HUES64 (cell line): ENCODE data around the gene GBA2.

Experiments
- H3K27ac ChIP-seq: 2 replicates; pipeline ENCODE4 v1.7.0; 2013; ENCODE audit warnings: low read depth, low read length, inconsistent platforms
- H3K27me3 ChIP-seq: 2 replicates; pipeline ENCODE4 v1.6.1; 2013; ENCODE audit warnings: mild to moderate bottlenecking, low read length; ENCODE audit not compliant: insufficient read depth
- H3K36me3 ChIP-seq: 2 replicates; pipeline ENCODE4 v1.6.1; 2013; ENCODE audit warnings: mild to moderate bottlenecking, low read length; ENCODE audit not compliant: insufficient read depth
- H3K4me1 ChIP-seq: 2 replicates; pipeline ENCODE4 v1.6.1; 2013; ENCODE audit warnings: mild to moderate bottlenecking, low read length, moderate library complexity; ENCODE audit not compliant: insufficient read depth
- H3K4me3 ChIP-seq: 2 replicates; pipeline ENCODE4 v1.5.1; 2013; ENCODE audit warnings: mild to moderate bottlenecking, low read length, moderate library complexity
- H3K9ac ChIP-seq: 2 replicates; pipeline ENCODE4 v1.6.1; 2013; ENCODE audit warnings: mild to moderate bottlenecking, low read depth, low read length
- H3K9me3 ChIP-seq: 2 replicates; pipeline ENCODE4 v1.6.1; 2013; ENCODE audit warnings: low read depth, low read length; ENCODE audit not compliant: insufficient read depth
- WGBS: fragments of 150-250, 120-280 bp; methylation state at CpG from one replicate; pipeline ENCODE4 v1.1.7; 2013; ENCODE audit warnings: missing lambda C conversion rate; 5-methylcytosine and 5-hydroxymethylcytosine counted together

Gene GBA2

GRCh38 chr9:35783418-35783817 lies 34.4 kb upstream of the GBA2 start:
- Histone ChIP-seq H3K4me3 (no peak overlapping the region), H3K36me3 (peaks cover 6% of the 10 kb centered on the region; the same call in 1 of the 2 replicates), H3K4me1 (no peaks in the 10 kb centered on the region), H3K27me3 (no peaks in the 10 kb centered on the region), H3K9me3 (no peaks in the 10 kb centered on the region), H3K27ac (no peak overlapping the region), H3K9ac (no peak overlapping the region)

- H3K27me3 ChIP-seq = no peaks in the 10 kb centered on the region
- no CpG with 5 or more reads among the region's 2 CpGs for WGBS
- no peaks in the 10 kb centered on the region for H3K9me3 ChIP-seq
Measured at GRCh38 chr9:35781066-35781465, 32.0 kb upstream of the GBA2 start.

GRCh38 chr9:35778496-35778895 lies 29.5 kb upstream of the GBA2 start:
- 86% methylated on average over 3 of the region's 3 CpGs for WGBS
- no peaks in the 10 kb centered on the region for H3K9me3 ChIP-seq

More at GRCh38 chr9:35781066-35781465, 32.0 kb upstream of the GBA2 start:
- H3K4me1 ChIP-seq = 0 out of 2 replicates have a peak, but pooled peaks cover 2% of the 10 kb centered on the region
- H3K36me3 ChIP-seq = peaks cover 3% of the 10 kb centered on the region; the same call in 1 of the 2 replicates
- H3K9ac ChIP-seq = no peak overlapping the region
- no peak overlapping the region for H3K4me3 ChIP-seq
- no peak overlapping the region for H3K27ac ChIP-seq

GRCh38 chr9:35776018-35776417 lies 27.0 kb upstream of the GBA2 start:
- WGBS = 82% methylated on average over 4 of the region's 4 CpGs
- H3K27ac ChIP-seq = no peak overlapping the region
- H3K36me3 ChIP-seq = no peaks in the 10 kb centered on the region
- peaks cover 16% of the 10 kb centered on the region for H3K4me1 ChIP-seq
- no peaks in the 10 kb centered on the region for H3K9me3 ChIP-seq
- no peaks in the 10 kb centered on the region for H3K27me3 ChIP-seq
- H3K9ac ChIP-seq = no peak overlapping the region
- H3K4me3 ChIP-seq = no peak overlapping the region

More at GRCh38 chr9:35778496-35778895, 29.5 kb upstream of the GBA2 start:
- no peak overlapping the region for H3K27ac ChIP-seq
- no peak overlapping the region for H3K9ac ChIP-seq
- no peak overlapping the region for H3K4me3 ChIP-seq
- H3K36me3 ChIP-seq = peaks cover 2% of the 10 kb centered on the region; the same call in 1 of the 2 replicates
- peaks cover 16% of the 10 kb centered on the region for H3K4me1 ChIP-seq
- H3K27me3 ChIP-seq = no peaks in the 10 kb centered on the region

GRCh38 chr9:35774907-35775635 lies 26.0 kb upstream of the GBA2 start:
- Histone ChIP-seq H3K9me3 (no peaks in the 10 kb centered on the region), H3K27ac (peak overlapping the region; percentile 55; the same call in 1 of the 2 replicates), H3K4me1 (peaks cover 16% of the 10 kb centered on the region), H3K9ac (no peak overlapping the region), H3K36me3 (no peaks in the 10 kb centered on the region), H3K27me3 (no peaks in the 10 kb centered on the region), H3K4me3 (no peak overlapping the region)
- 50% methylated on average over 5 of the region's 7 CpGs for WGBS

GRCh38 chr9:35771943-35772342 lies 22.9 kb upstream of the GBA2 start:
- no peak overlapping the region for H3K27ac ChIP-seq

GRCh38 chr9:35771534-35771933 lies 22.5 kb upstream of the GBA2 start:
- Histone ChIP-seq H3K9ac (no peak overlapping the region), H3K4me3 (no peak overlapping the region), H3K27ac (no peak overlapping the region), H3K4me1 (peaks cover 16% of the 10 kb centered on the region), H3K36me3 (no peaks in the 10 kb centered on the region), H3K9me3 (no peaks in the 10 kb centered on the region), H3K27me3 (no peaks in the 10 kb centered on the region)
- WGBS = 90% methylated on average over 1 of the region's 1 CpG

More at GRCh38 chr9:35771943-35772342, 22.9 kb upstream of the GBA2 start:
- no peak overlapping the region for H3K4me3 ChIP-seq
- WGBS = 92% methylated on average over 3 of the region's 3 CpGs
- peaks cover 16% of the 10 kb centered on the region for H3K4me1 ChIP-seq
- no peaks in the 10 kb centered on the region for H3K36me3 ChIP-seq
- H3K9me3 ChIP-seq = no peaks in the 10 kb centered on the region
- no peak overlapping the region for H3K9ac ChIP-seq
- H3K27me3 ChIP-seq = no peaks in the 10 kb centered on the region

GRCh38 chr9:35771075-35771433 lies 22.0 kb upstream of the GBA2 start:
- whole genome bisulfite sequencing = 98% methylated on average over 3 of the region's 4 CpGs
- Histone ChIP-seq H3K27me3 (no peaks in the 10 kb centered on the region), H3K27ac (no peak overlapping the region), H3K4me1 (peaks cover 14% of the 10 kb centered on the region), H3K9me3 (no peaks in the 10 kb centered on the region), H3K36me3 (no peaks in the 10 kb centered on the region), H3K4me3 (no peak overlapping the region), H3K9ac (no peak overlapping the region)

GRCh38 chr9:35769763-35770162 lies 20.7 kb upstream of the GBA2 start:
- H3K4me3 ChIP-seq = no peak overlapping the region
- H3K27ac ChIP-seq = no peak overlapping the region
- H3K4me1 ChIP-seq = peaks cover under 1% of the 10 kb centered on the region
- no peaks in the 10 kb centered on the region for H3K9me3 ChIP-seq
- no peaks in the 10 kb centered on the region for H3K36me3 ChIP-seq
- H3K27me3 ChIP-seq = no peaks in the 10 kb centered on the region
- H3K9ac ChIP-seq = no peak overlapping the region
- WGBS = 89% methylated on average over 1 of the region's 1 CpG

- Histone ChIP-seq H3K27ac (no peak overlapping the region), H3K4me3 (no peak overlapping the region), H3K36me3 (no peaks in the 10 kb centered on the region), H3K9me3 (no peaks in the 10 kb centered on the region), H3K4me1 (peaks cover 3% of the 10 kb centered on the region; the same call in 1 of the 2 replicates), H3K27me3 (no peaks in the 10 kb centered on the region), H3K9ac (no peak overlapping the region)
- no CpG with 5 or more reads among the region's 1 CpG for WGBS
Measured at GRCh38 chr9:35767458-35767857, 18.4 kb upstream of the GBA2 start.

- WGBS = 92% methylated on average over 1 of the region's 2 CpGs
- Histone ChIP-seq H3K9ac (no peak overlapping the region), H3K4me1 (peaks cover 5% of the 10 kb centered on the region; the same call in 1 of the 2 replicates), H3K36me3 (no peaks in the 10 kb centered on the region), H3K27me3 (no peaks in the 10 kb centered on the region), H3K27ac (no peak overlapping the region), H3K4me3 (no peak overlapping the region), H3K9me3 (no peaks in the 10 kb centered on the region)
Measured at GRCh38 chr9:35766997-35767396, 18.0 kb upstream of the GBA2 start.
